Superior temporal gyrus (tissue), 1 donor: ENCODE data around the gene BCAT1.

Experiments used
- DNase-seq: peaks from one replicate; pipeline ENCODE4 v3.0.0-alpha.2; 2016; ENCODE audit errors: extremely low spot score

Gene BCAT1

GRCh38 chr12:24769682-24770081 lies 179.2 kb downstream of the BCAT1 start:
- DNase-seq, result no peak

- DNase-seq, result no peak
Measured at GRCh38 chr12:24768415-24768814, 180.5 kb downstream of the BCAT1 start.

- DNase-seq, result no peak
Measured at GRCh38 chr12:24767016-24767415, 181.9 kb downstream of the BCAT1 start.

GRCh38 chr12:24764712-24765111 lies 184.2 kb downstream of the BCAT1 start:
- DNase-seq, result no peak

- DNase-seq, result no peak
Measured at GRCh38 chr12:24760606-24761378, 188.1 kb downstream of the BCAT1 start.

- DNase-seq, result no peak
Measured at GRCh38 chr12:24760162-24760561, 188.7 kb downstream of the BCAT1 start.
